Astrocyte (in vitro differentiated cells and primary cell): ENCODE results near the gene PRX. TPM values are rescaled to one million over a fixed set of nuclear protein-coding genes. Genes with fewer than 3 reads are reported as not detected.
A peak's percentile ranks its signal among the peaks of the same experiment; 100 is the strongest.

Experiments used
- DNase-seq: peaks from one replicate; pipeline ENCODE4 v3.0.0-alpha.2; 2010; ENCODE audit warnings: low read depth
- FAIRE-seq: peaks from 2 replicates; lab custom pipeline; 2011; peaks lifted over from hg19 to GRCh38; lab: Jason Lieb, UNC
- H2AFZ ChIP-seq: 2 replicates; pipeline ENCODE4 v1.6.0; 2012; ENCODE audit warnings: low read depth, low read length, inconsistent platforms
- H3K27ac ChIP-seq: 2 replicates; pipeline ENCODE4 v1.5.1; 2011; ENCODE audit warnings: low read depth, low read length, inconsistent platforms
- H3K27me3 ChIP-seq: 2 replicates; pipeline ENCODE4 v1.6.0; 2011; ENCODE audit warnings: low read length, inconsistent platforms; ENCODE audit not compliant: insufficient read depth
- H3K36me3 ChIP-seq: 2 replicates; pipeline ENCODE4 v1.5.1; 2011; ENCODE audit warnings: low read length, inconsistent platforms; ENCODE audit not compliant: insufficient read depth
- H3K4me1 ChIP-seq: 2 replicates; pipeline ENCODE4 v1.5.1; 2011; ENCODE audit warnings: low read length, inconsistent platforms; ENCODE audit not compliant: insufficient read depth
- H3K4me2 ChIP-seq: 2 replicates; pipeline ENCODE4 v1.6.0; 2012; ENCODE audit warnings: low read length, inconsistent platforms
- H3K4me3 ChIP-seq: 2 replicates; pipeline ENCODE4 v1.5.1; 2011; ENCODE audit warnings: low read depth, mild to moderate bottlenecking, low read length, inconsistent platforms; ENCODE audit not compliant: insufficient read depth
- H3K79me2 ChIP-seq: 2 replicates; pipeline ENCODE4 v1.6.0; 2012; ENCODE audit warnings: mild to moderate bottlenecking, low read length, inconsistent platforms; ENCODE audit not compliant: insufficient read depth
- H3K9ac ChIP-seq: 2 replicates; pipeline ENCODE4 v1.6.0; 2012; ENCODE audit warnings: mild to moderate bottlenecking, low read length, inconsistent platforms
- H3K9me3 ChIP-seq: 2 replicates; pipeline ENCODE4 v1.5.1; 2012; ENCODE audit warnings: low read depth, mild to moderate bottlenecking, low read length, inconsistent platforms; ENCODE audit not compliant: insufficient read depth
- H4K20me1 ChIP-seq: 2 replicates; pipeline ENCODE4 v1.6.0; 2012; ENCODE audit warnings: low read length, inconsistent platforms; ENCODE audit not compliant: insufficient read depth
- H3K27ac Mint-ChIP-seq: one replicate; pipeline ENCODE4 v1.8.0; 2021; ENCODE audit warnings: mild to moderate bottlenecking, mixed read lengths; ENCODE audit not compliant: unreplicated experiment
- H3K27me3 Mint-ChIP-seq: one replicate; pipeline ENCODE4 v1.8.0; 2021; ENCODE audit warnings: low read depth, mixed read lengths; ENCODE audit not compliant: unreplicated experiment
- H3K36me3 Mint-ChIP-seq: one replicate; pipeline ENCODE4 v1.8.0; 2021; ENCODE audit warnings: low read depth, mixed read lengths; ENCODE audit not compliant: unreplicated experiment
- H3K4me1 Mint-ChIP-seq: one replicate; pipeline ENCODE4 v1.8.0; 2021; ENCODE audit warnings: low read depth, mixed read lengths; ENCODE audit not compliant: unreplicated experiment
- H3K4me3 Mint-ChIP-seq: one replicate; pipeline ENCODE4 v1.8.0; 2021; ENCODE audit warnings: mild to moderate bottlenecking, moderate library complexity, mixed read lengths; ENCODE audit not compliant: unreplicated experiment
- H3K9me3 Mint-ChIP-seq: one replicate; pipeline ENCODE4 v1.8.0; 2021; ENCODE audit warnings: mild to moderate bottlenecking, mixed read lengths; ENCODE audit not compliant: unreplicated experiment
- CTCF ChIP-seq: IDR thresholded peaks from 2 replicates; pipeline ENCODE4 v1.5.1; 2011; ENCODE audit warnings: low read depth, mild to moderate bottlenecking, inconsistent platforms, low read length, moderate library complexity; ENCODE audit not compliant: insufficient read depth
- EZH2 ChIP-seq: IDR thresholded peaks from 2 replicates; pipeline ENCODE4 v1.6.1; 2012; ENCODE audit warnings: mild to moderate bottlenecking, low read length, inconsistent platforms; ENCODE audit not compliant: insufficient read depth
- total RNA-seq: library from RNA; stranded (reverse); gene quantifications from 2 replicates; pipeline ENCODE4 v1.2.1, GENCODE V29; 2021

The PRX gene
- total RNA-seq, 1 donor from 2014 or later, result 1.5 TPM

GRCh38 chr19:40363069-40363468, 50.1 kb downstream of the PRX start:
- no peak overlapping the region for H3K27ac ChIP-seq
- H3K27me3 Mint-ChIP-seq, result no peaks in the 10 kb centered on the region
- FAIRE-seq, result no peak
- H3K4me1 ChIP-seq, result peaks cover 13% of the 10 kb centered on the region
- no peaks in the 10 kb centered on the region for H3K36me3 ChIP-seq
- no peak overlapping the region for H3K9ac ChIP-seq
- no peak for DNase-seq
- no peak overlapping the region for H2AFZ ChIP-seq
- H3K36me3 Mint-ChIP-seq, result peaks cover 2% of the 10 kb centered on the region
- H3K79me2 ChIP-seq, result no peaks in the 10 kb centered on the region
- no peak overlapping the region for H3K4me3 Mint-ChIP-seq
- H3K4me3 ChIP-seq, result no peak overlapping the region
- no peak overlapping the region for H3K4me2 ChIP-seq
- no peaks in the 10 kb centered on the region for H3K9me3 ChIP-seq
- H4K20me1 ChIP-seq, result peaks cover 19% of the 10 kb centered on the region
- no peaks in the 10 kb centered on the region for H3K9me3 Mint-ChIP-seq
- H3K27ac Mint-ChIP-seq, result no peak overlapping the region
- H3K4me1 Mint-ChIP-seq, result peaks cover 15% of the 10 kb centered on the region
- TF ChIP-seq CTCF (no peak), EZH2 (no peak)
- H3K27me3 ChIP-seq, result no peaks in the 10 kb centered on the region

GRCh38 chr19:40362160-40362559, 51.0 kb downstream of the PRX start:
- FAIRE-seq (no peak), DNase-seq (no peak)
- no peak overlapping the region for H3K27ac ChIP-seq
- H3K4me1 ChIP-seq, result peaks cover 13% of the 10 kb centered on the region
- no peaks in the 10 kb centered on the region for H3K36me3 ChIP-seq
- Mint-ChIP-seq H3K4me3 (no peak overlapping the region), H3K27me3 (no peaks in the 10 kb centered on the region), H3K9me3 (no peaks in the 10 kb centered on the region), H3K27ac (peak overlapping the region; percentile 66), H3K4me1 (peaks cover 14% of the 10 kb centered on the region), H3K36me3 (peaks cover 2% of the 10 kb centered on the region)
- H3K27me3 ChIP-seq, result no peaks in the 10 kb centered on the region
- no peak overlapping the region for H3K4me2 ChIP-seq
- no peak for TF ChIP-seq CTCF
- no peak for TF ChIP-seq EZH2
- no peak overlapping the region for H2AFZ ChIP-seq
- no peak overlapping the region for H3K4me3 ChIP-seq
- no peaks in the 10 kb centered on the region for H3K79me2 ChIP-seq
- H4K20me1 ChIP-seq, result peaks cover 14% of the 10 kb centered on the region
- H3K9ac ChIP-seq, result no peak overlapping the region
- H3K9me3 ChIP-seq, result no peaks in the 10 kb centered on the region

GRCh38 chr19:40360708-40361241, 52.4 kb downstream of the PRX start:
- peaks cover 4% of the 10 kb centered on the region for H3K36me3 Mint-ChIP-seq
- no peak overlapping the region for H3K27ac Mint-ChIP-seq
- H4K20me1 ChIP-seq, result peaks cover 22% of the 10 kb centered on the region
- H3K4me3 ChIP-seq, result no peak overlapping the region
- H3K36me3 ChIP-seq, result no peaks in the 10 kb centered on the region
- peaks cover 11% of the 10 kb centered on the region for H3K4me1 Mint-ChIP-seq
- H3K4me2 ChIP-seq, result no peak overlapping the region
- no peaks in the 10 kb centered on the region for H3K9me3 ChIP-seq
- no peaks in the 10 kb centered on the region for H3K4me1 ChIP-seq
- H3K79me2 ChIP-seq, result peaks cover 3% of the 10 kb centered on the region
- H3K27me3 Mint-ChIP-seq, result no peaks in the 10 kb centered on the region
- no peak overlapping the region for H3K27ac ChIP-seq
- no peak for FAIRE-seq
- H2AFZ ChIP-seq, result no peak overlapping the region
- no peaks in the 10 kb centered on the region for H3K27me3 ChIP-seq
- no peak overlapping the region for H3K4me3 Mint-ChIP-seq
- TF ChIP-seq CTCF (no peak), EZH2 (no peak)
- no peak for DNase-seq
- H3K9ac ChIP-seq, result no peak overlapping the region
- no peaks in the 10 kb centered on the region for H3K9me3 Mint-ChIP-seq
